OCI-LY1 (cell line): ENCODE results near the gene TNFRSF11A.

Experiments used
- H2AFZ ChIP-seq: fragments of 200-600 bp; sonication (generic), shearing (Covaris generic); 2 replicates; pipeline ENCODE4 v1.6.0; 2014; ENCODE audit warnings: antibody characterized with exemption, mild to moderate bottlenecking, low read length
- H3F3A ChIP-seq: fragments of 200-600 bp; sonication (generic), shearing (Covaris generic); 2 replicates; pipeline ENCODE4 v1.6.0; 2014; ENCODE audit warnings: mild to moderate bottlenecking, antibody characterized with exemption, low read length, moderate library complexity; ENCODE audit not compliant: insufficient read depth
- H3K27ac ChIP-seq: fragments of 200-600 bp; sonication (generic); 2 replicates; pipeline ENCODE4 v1.5.1; 2014; ENCODE audit warnings: low read length, mixed run types, mild to moderate bottlenecking, low read depth; ENCODE audit not compliant: poor library complexity, severe bottlenecking
- H3K27me3 ChIP-seq: fragments of 200-600 bp; sonication (generic); 2 replicates; pipeline ENCODE4 v1.6.0; 2014; ENCODE audit warnings: antibody characterized with exemption, mild to moderate bottlenecking, low read length, moderate library complexity; ENCODE audit not compliant: insufficient read depth
- H3K36me3 ChIP-seq: fragments of 200-600 bp; sonication (generic); 2 replicates; pipeline ENCODE4 v1.6.1; 2014; ENCODE audit warnings: mild to moderate bottlenecking, antibody characterized with exemption, low read length, moderate library complexity, mixed read lengths; ENCODE audit not compliant: insufficient read depth
- H3K4me1 ChIP-seq: fragments of 200-600 bp; sonication (generic); 2 replicates; pipeline ENCODE4 v1.5.1; 2014; ENCODE audit warnings: mild to moderate bottlenecking, low read length, moderate library complexity; ENCODE audit not compliant: insufficient read depth, severe bottlenecking
- H3K4me2 ChIP-seq: fragments of 200-600 bp; sonication (generic), shearing (Covaris generic); 2 replicates; pipeline ENCODE4 v1.6.1; 2014; ENCODE audit warnings: low read length
- H3K4me3 ChIP-seq: fragments of 200-600 bp; sonication (generic); 2 replicates; pipeline ENCODE4 v1.5.1; 2014; ENCODE audit warnings: low read length, low read depth, mild to moderate bottlenecking, mixed read lengths; ENCODE audit not compliant: poor library complexity, severe bottlenecking
- H3K79me2 ChIP-seq: fragments of 200-600 bp; shearing (Covaris generic); 2 replicates; pipeline ENCODE4 v1.6.1; 2016; ENCODE audit warnings: mixed run types, low read length, mixed read lengths; ENCODE audit not compliant: insufficient read depth
- H3K9ac ChIP-seq: fragments of 200-600 bp; sonication (generic), shearing (Covaris generic); 2 replicates; pipeline ENCODE4 v1.6.1; 2014; ENCODE audit warnings: mild to moderate bottlenecking, low read length, mixed read lengths
- H3K9me2 ChIP-seq: fragments of 200-600 bp; sonication (generic), shearing (Covaris generic); 2 replicates; pipeline ENCODE4 v1.6.1; 2014; ENCODE audit warnings: low read depth, mild to moderate bottlenecking, low read length, mixed read lengths
- H3K9me3 ChIP-seq: fragments of 200-600 bp; shearing (Covaris generic); 2 replicates; pipeline ENCODE4 v1.6.1; 2014; ENCODE audit warnings: low read length, mixed read lengths
- H4K20me1 ChIP-seq: fragments of 200-600 bp; sonication (generic), shearing (Covaris generic); 2 replicates; pipeline ENCODE4 v1.6.0; 2016; ENCODE audit warnings: mild to moderate bottlenecking, low read length; ENCODE audit not compliant: insufficient read depth
- EZH2 ChIP-seq: fragments of 200-600 bp; sonication (generic), shearing (Covaris generic); IDR thresholded peaks from 2 replicates; pipeline ENCODE4 v1.8.0; 2017; ENCODE audit warnings: borderline replicate concordance, mixed run types, mild to moderate bottlenecking, antibody characterized with exemption, low read length, moderate library complexity, mixed read lengths
- TF ChIP-seq, protein P1 (sequence below): fragments of 200-600 bp; sonication (generic), shearing (Covaris generic); IDR thresholded peaks from 2 replicates; pipeline ENCODE4 v1.5.1; 2017; ENCODE audit warnings: mild to moderate bottlenecking, antibody characterized with exemption, low read length, moderate library complexity, mixed read lengths

Gene TNFRSF11A

DNA sequence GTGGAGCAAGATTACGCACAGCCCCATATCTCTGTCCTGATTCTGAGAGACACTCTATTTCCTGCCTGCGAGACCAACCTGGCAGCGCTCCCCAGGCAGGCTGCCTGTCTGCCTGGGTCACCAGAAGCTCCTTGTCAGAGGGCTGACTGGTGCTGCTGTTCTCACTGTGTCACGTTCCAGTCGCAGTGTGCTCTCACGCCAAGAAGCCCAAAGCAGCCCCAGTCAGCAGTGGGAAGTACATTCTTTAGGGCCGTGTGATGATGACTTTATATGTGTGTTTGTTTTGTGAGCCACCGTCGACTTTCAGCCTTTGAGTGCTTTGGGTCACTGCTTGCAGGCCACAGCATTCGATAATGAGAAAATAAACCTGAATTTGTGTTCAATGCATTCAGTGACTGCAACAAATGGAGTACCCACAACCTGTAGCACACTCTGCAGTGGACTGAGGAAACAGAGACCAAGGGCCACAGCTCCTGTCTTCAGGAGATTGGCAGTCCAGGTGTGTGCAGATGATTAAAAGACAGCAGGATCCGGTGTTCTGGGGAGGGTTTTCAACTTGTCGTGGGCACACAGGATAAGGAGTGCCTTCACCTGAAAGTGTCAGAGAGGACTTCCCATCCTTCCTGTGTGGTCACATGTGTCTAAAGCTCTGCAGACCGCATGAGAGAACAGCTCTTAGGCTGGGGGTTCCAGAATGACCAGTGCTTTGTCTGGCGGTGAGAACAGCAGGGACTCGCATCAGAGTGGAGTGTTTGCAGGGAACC, 4.8 kb downstream of the TNFRSF11A start:
- Histone ChIP-seq H3K9me3 (no peaks in the 10 kb centered on the region), H3K36me3 (no peaks in the 10 kb centered on the region), H3K9me2 (no peaks in the 10 kb centered on the region), H3K4me1 (peaks cover 12% of the 10 kb centered on the region), H3K4me3 (no peak overlapping the region), H3K79me2 (no peaks in the 10 kb centered on the region), H3K4me2 (no peak overlapping the region), H4K20me1 (no peaks in the 10 kb centered on the region), H3F3A (no peaks in the 10 kb centered on the region), H3K27ac (no peak overlapping the region), H2AFZ (no peak overlapping the region), H3K27me3 (no peaks in the 10 kb centered on the region; the same call in 1 of the 2 replicates), H3K9ac (no peak overlapping the region)
- TF ChIP-seq, protein P1, sequence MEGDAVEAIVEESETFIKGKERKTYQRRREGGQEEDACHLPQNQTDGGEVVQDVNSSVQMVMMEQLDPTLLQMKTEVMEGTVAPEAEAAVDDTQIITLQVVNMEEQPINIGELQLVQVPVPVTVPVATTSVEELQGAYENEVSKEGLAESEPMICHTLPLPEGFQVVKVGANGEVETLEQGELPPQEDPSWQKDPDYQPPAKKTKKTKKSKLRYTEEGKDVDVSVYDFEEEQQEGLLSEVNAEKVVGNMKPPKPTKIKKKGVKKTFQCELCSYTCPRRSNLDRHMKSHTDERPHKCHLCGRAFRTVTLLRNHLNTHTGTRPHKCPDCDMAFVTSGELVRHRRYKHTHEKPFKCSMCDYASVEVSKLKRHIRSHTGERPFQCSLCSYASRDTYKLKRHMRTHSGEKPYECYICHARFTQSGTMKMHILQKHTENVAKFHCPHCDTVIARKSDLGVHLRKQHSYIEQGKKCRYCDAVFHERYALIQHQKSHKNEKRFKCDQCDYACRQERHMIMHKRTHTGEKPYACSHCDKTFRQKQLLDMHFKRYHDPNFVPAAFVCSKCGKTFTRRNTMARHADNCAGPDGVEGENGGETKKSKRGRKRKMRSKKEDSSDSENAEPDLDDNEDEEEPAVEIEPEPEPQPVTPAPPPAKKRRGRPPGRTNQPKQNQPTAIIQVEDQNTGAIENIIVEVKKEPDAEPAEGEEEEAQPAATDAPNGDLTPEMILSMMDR, result no peak
- no peak for TF ChIP-seq EZH2

- H3K27ac ChIP-seq, result no peak overlapping the region
- no peak overlapping the region for H3K4me3 ChIP-seq
- no peaks in the 10 kb centered on the region for H3F3A ChIP-seq
- no peak for TF ChIP-seq EZH2
- TF ChIP-seq, protein P1, result no peak
- no peaks in the 10 kb centered on the region; the same call in 1 of the 2 replicates for H3K27me3 ChIP-seq
- no peak overlapping the region for H2AFZ ChIP-seq
- H3K4me1 ChIP-seq, result peaks cover 8% of the 10 kb centered on the region
- H3K79me2 ChIP-seq, result no peaks in the 10 kb centered on the region
- no peaks in the 10 kb centered on the region for H4K20me1 ChIP-seq
- H3K9ac ChIP-seq, result no peak overlapping the region
- H3K36me3 ChIP-seq, result no peaks in the 10 kb centered on the region
- no peak overlapping the region for H3K4me2 ChIP-seq
- no peaks in the 10 kb centered on the region for H3K9me3 ChIP-seq
- no peaks in the 10 kb centered on the region for H3K9me2 ChIP-seq
Observed at GRCh38 chr18:62330650-62331049, 5.5 kb downstream of the TNFRSF11A start.

- no peaks in the 10 kb centered on the region for H3K4me1 ChIP-seq
- no peaks in the 10 kb centered on the region for H3K36me3 ChIP-seq
- H3F3A ChIP-seq, result no peaks in the 10 kb centered on the region
- no peaks in the 10 kb centered on the region for H4K20me1 ChIP-seq
- no peaks in the 10 kb centered on the region for H3K9me3 ChIP-seq
- TF ChIP-seq EZH2, result no peak
- TF ChIP-seq, protein P1, result no peak
- no peak overlapping the region for H3K4me2 ChIP-seq
- H3K27me3 ChIP-seq, result no peaks in the 10 kb centered on the region; the same call in 1 of the 2 replicates
- no peak overlapping the region for H3K4me3 ChIP-seq
- H2AFZ ChIP-seq, result no peak overlapping the region
- H3K9ac ChIP-seq, result no peak overlapping the region
- no peak overlapping the region for H3K27ac ChIP-seq
- no peaks in the 10 kb centered on the region for H3K79me2 ChIP-seq
- no peaks in the 10 kb centered on the region for H3K9me2 ChIP-seq
Observed at GRCh38 chr18:62331581-62332356, 6.7 kb downstream of the TNFRSF11A start.
